HepG2 (cell line): ENCODE measurements around the gene NME8. TPM values are rescaled to one million over a fixed set of nuclear protein-coding genes. Genes with fewer than 3 reads are reported as not detected.

Experiments
- ARHGAP35 ChIP-seq: sonication (generic); formaldehyde crosslinking; IDR thresholded peaks from 2 replicates; pipeline ENCODE4 v1.9.0; 2022; ENCODE audit warnings: mild to moderate bottlenecking, inconsistent platforms, moderate library complexity, missing genetic modification reagents, borderline replicate concordance
- ATF5 ChIP-seq: sonication (generic); formaldehyde crosslinking; IDR thresholded peaks from 2 replicates; pipeline ENCODE4 v1.4.0; 2020; ENCODE audit warnings: mild to moderate bottlenecking, low read depth, missing genetic modification reagents
- BATF2 ChIP-seq: sonication (generic); formaldehyde crosslinking; IDR thresholded peaks from 2 replicates; pipeline ENCODE4 v1.8.0; 2022; ENCODE audit warnings: mild to moderate bottlenecking, missing genetic modification reagents, moderate library complexity
- CCAR2 ChIP-seq: fragments of 200-400 bp; formaldehyde crosslinking; optimal IDR thresholded peaks from 2 replicates; pipeline ENCODE3; 2018; ENCODE audit warnings: low read depth, mild to moderate bottlenecking, low read length, moderate library complexity
- CENPX ChIP-seq: sonication (generic); formaldehyde crosslinking; IDR thresholded peaks from 2 replicates; pipeline ENCODE4 v1.9.0; 2021; ENCODE audit warnings: mild to moderate bottlenecking, missing genetic modification reagents, moderate library complexity
- CHD2 ChIP-seq: IDR thresholded peaks from 2 replicates; pipeline ENCODE4 v1.6.1; 2011; ENCODE audit warnings: low read depth, low read length, improper control_type of control experiment
- DPF2 ChIP-seq: sonication (generic); formaldehyde crosslinking; IDR thresholded peaks from 2 replicates; pipeline ENCODE4 v1.4.0; 2020; ENCODE audit warnings: mild to moderate bottlenecking, low read depth, missing genetic modification reagents, borderline replicate concordance
- FOXM1 ChIP-seq: sonication (generic); formaldehyde crosslinking; IDR thresholded peaks from 2 replicates; pipeline ENCODE4 v1.5.0; 2020; ENCODE audit warnings: missing genetic modification reagents
- HOXA3 ChIP-seq: sonication (generic); formaldehyde crosslinking; IDR thresholded peaks from 2 replicates; pipeline ENCODE4 v1.5.0; 2020; ENCODE audit warnings: missing genetic modification reagents
- KDM1A ChIP-seq: IDR thresholded peaks from 2 replicates; pipeline ENCODE4 v1.6.1; 2016; ENCODE audit warnings: missing compliant biosample characterization
- MTA3 ChIP-seq: sonication (generic); formaldehyde crosslinking; IDR thresholded peaks from 2 replicates; pipeline ENCODE4 v1.4.0; 2020; ENCODE audit warnings: missing genetic modification reagents
- NFIB ChIP-seq: sonication (generic); formaldehyde crosslinking; IDR thresholded peaks from 2 replicates; pipeline ENCODE4 v1.9.0; 2021; ENCODE audit warnings: missing genetic modification reagents, mild to moderate bottlenecking, borderline replicate concordance
- NR0B2 ChIP-seq: sonication (generic); formaldehyde crosslinking; IDR thresholded peaks from 2 replicates; pipeline ENCODE4 v1.4.0; 2020; ENCODE audit warnings: mild to moderate bottlenecking, missing genetic modification reagents
- REPIN1 ChIP-seq: sonication (generic); formaldehyde crosslinking; IDR thresholded peaks from 2 replicates; pipeline ENCODE4 v1.8.0; 2022; ENCODE audit warnings: missing genetic modification reagents, low read depth, mild to moderate bottlenecking, borderline replicate concordance
- SRSF4 ChIP-seq: fragments of 200-400 bp; formaldehyde crosslinking; IDR thresholded peaks from one replicate; pipeline ENCODE4 v1.6.1; 2018; ENCODE audit warnings: mild to moderate bottlenecking, low read depth, low read length, moderate library complexity; ENCODE audit not compliant: poor library complexity, severe bottlenecking
- TAF15 ChIP-seq: fragments of 200-400 bp; formaldehyde crosslinking; IDR thresholded peaks from one replicate; pipeline ENCODE4 v1.6.1; 2018; ENCODE audit warnings: mild to moderate bottlenecking, low read depth, low read length; ENCODE audit not compliant: poor library complexity, severe bottlenecking
- TCF12 ChIP-seq, 2 experiments: fragments of 450-650 bp in 1 of 2; sonication (generic) in 1 of 2; formaldehyde crosslinking in 1 of 2; IDR thresholded peaks; 2 replicates each; pipeline versions ENCODE4 v1.6.1 to v1.8.0; 2017 to 2022; ENCODE audit warnings: antibody characterized with exemption in 1 of 2, mild to moderate bottlenecking in 1 of 2, missing genetic modification reagents in 1 of 2, moderate library complexity in 1 of 2
- TEAD3 ChIP-seq: optimal IDR thresholded peaks from 2 replicates; pipeline ENCODE3; 2016; ENCODE audit warnings: borderline replicate concordance
- ZBTB42 ChIP-seq: sonication (generic); formaldehyde crosslinking; IDR thresholded peaks from 2 replicates; pipeline ENCODE4 v1.5.0; 2020; ENCODE audit warnings: mild to moderate bottlenecking, missing genetic modification reagents
- ZNF124 ChIP-seq: sonication (generic); formaldehyde crosslinking; IDR thresholded peaks from 2 replicates; pipeline ENCODE4 v1.4.0; 2020; ENCODE audit warnings: missing genetic modification reagents
- ZNF17 ChIP-seq: sonication (generic); formaldehyde crosslinking; IDR thresholded peaks from 2 replicates; pipeline ENCODE4 v1.5.0; 2020; ENCODE audit warnings: mild to moderate bottlenecking, missing genetic modification reagents
- ZNF33B ChIP-seq: sonication (generic); formaldehyde crosslinking; IDR thresholded peaks from 2 replicates; pipeline ENCODE4 v1.5.1; 2020; ENCODE audit warnings: mild to moderate bottlenecking, missing genetic modification reagents
- ZNF367 ChIP-seq: sonication (generic); formaldehyde crosslinking; IDR thresholded peaks from 2 replicates; pipeline ENCODE4 v1.4.0; 2020; ENCODE audit warnings: missing genetic modification reagents, borderline replicate concordance
- ZNF576 ChIP-seq: sonication (generic); formaldehyde crosslinking; IDR thresholded peaks from 2 replicates; pipeline ENCODE4 v1.4.0; 2020; ENCODE audit warnings: mild to moderate bottlenecking, missing genetic modification reagents
- ZNF878 ChIP-seq: sonication (generic); formaldehyde crosslinking; IDR thresholded peaks from 2 replicates; pipeline ENCODE4 v1.8.1; 2023; ENCODE audit warnings: mild to moderate bottlenecking, missing genetic modification reagents, moderate library complexity
- ZSCAN12 ChIP-seq: sonication (generic); formaldehyde crosslinking; IDR thresholded peaks from 2 replicates; pipeline ENCODE4 v1.9.0; 2021; ENCODE audit warnings: mild to moderate bottlenecking, missing genetic modification reagents
- polyA plus RNA-seq, 8 experiments: library from polyadenylated mRNA; depleted of rRNA in 3 of 8; stranded (reverse) in 7 of 8; unstranded in 1 of 8; fragments of >200 nt; fragmentation: Illumina TruSeq in 4 of 8; extraction: Trizol in 4 of 8; gene quantifications; 2 replicates each; pipeline versions ENCODE4 v1.2.1 to v1.2.3, GENCODE V29; 2011 to 2016; ENCODE audit warnings: low read depth in 4 of 8, missing spikeins in 1 of 8, mixed read lengths in 1 of 8; ENCODE audit not compliant: insufficient read depth in 1 of 8
- total RNA-seq, 5 experiments: library from RNA; depleted of rRNA; stranded (reverse); fragments of >200 nt; fragmentation: Illumina TruSeq; extraction: Trizol; gene quantifications; 2 replicates each; pipeline ENCODE4 v1.2.3, GENCODE V29; 2016; ENCODE audit warnings: low read depth in 1 of 5

Gene NME8
- total and polyA plus RNA-seq, 2 of the 13 experiments (the other 11 are each of a cell fraction or from before 2014, with no cell fraction given), result not detected

GRCh38 chr7:37942934-37943610, 94.7 kb downstream of the NME8 start (continued):
- TF ChIP-seq TAF15, result no peak
- no peak for TF ChIP-seq ATF5 (CRISPR knock-in tag)
- TF ChIP-seq KDM1A (CRISPR knock-in tag), result peak; percentile 95
- no peak for TF ChIP-seq ZBTB42 (CRISPR knock-in tag)
- no peak for TF ChIP-seq SRSF4
- TF ChIP-seq DPF2, result peak; percentile 97
- no peak for TF ChIP-seq TCF12 (IDR thresholded peaks at IDR 0.05)
- TF ChIP-seq TCF12 (CRISPR knock-in tag; IDR thresholded peaks at IDR 0.05), result peak; percentile 60; the same call in 1 of the 2 replicates
- TF ChIP-seq FOXM1, result no peak
- peak; percentile 97 for TF ChIP-seq REPIN1
- TF ChIP-seq CCAR2, result peak; percentile 64
- no peak for TF ChIP-seq NFIB
- TF ChIP-seq CENPX (CRISPR knock-in tag), result no peak
- TF ChIP-seq ZNF33B (CRISPR knock-in tag), result peak; percentile 61; the same call in 1 of the 2 replicates
- TF ChIP-seq MTA3 (CRISPR knock-in tag), result no peak
- no peak for TF ChIP-seq ARHGAP35 (CRISPR knock-in tag)
- TF ChIP-seq CHD2, result 0 out of 2 replicates have a peak, but pooled peaks have one; percentile 39
- TF ChIP-seq ZNF367, result no peak
- peak; percentile 32; the same call in 1 of the 2 replicates for TF ChIP-seq NR0B2 (CRISPR knock-in tag)
- TF ChIP-seq ZNF17, result no peak
- TF ChIP-seq ZSCAN12 (CRISPR knock-in tag), result no peak
- TF ChIP-seq ZNF124, result peak; percentile 83; the same call in 1 of the 2 replicates
- no peak for TF ChIP-seq BATF2 (CRISPR knock-in tag)
- 0 out of 2 replicates have a peak, but pooled peaks have one; percentile 68 for TF ChIP-seq ZNF878 (CRISPR knock-in tag)
- peak; percentile 98 for TF ChIP-seq TEAD3 (CRISPR knock-in tag)
- peak; percentile 90 for TF ChIP-seq HOXA3 (CRISPR knock-in tag)
- TF ChIP-seq ZNF576, result no peak
